HG03342 (cell line): ENCODE measurements around the gene DOP1B.

Source experiments
- ATAC-seq: cut with Tn5 transposase; IDR thresholded peaks from one replicate; pipeline ENCODE4 v1.9.1; 2021; ENCODE audit warnings: mild to moderate bottlenecking, moderate library complexity; ENCODE audit not compliant: unreplicated experiment

Gene DOP1B

GRCh38 chr21:36202726-36203602 is 46.3 kb downstream of the DOP1B start:
- no peak for ATAC-seq

- no peak for ATAC-seq
These were observed 46.9 kb downstream of the DOP1B start for GRCh38 chr21:36203603-36203889.

- ATAC-seq: no peak
These were observed 48.4 kb downstream of the DOP1B start for GRCh38 chr21:36204980-36205379.

- ATAC-seq: no peak
These were observed 49.3 kb downstream of the DOP1B start for GRCh38 chr21:36205962-36206361.
